GM04503 (cell line): ENCODE results near the gene CAV1.
"Not testable (repeated sequence)": the region's sequence is repeated elsewhere in the genome, so short reads cannot be mapped to it uniquely, and the experiment has no call there.

Source experiments
- DNase-seq: peaks from one replicate; pipeline ENCODE4 v3.0.0-alpha.2; 2012; ENCODE audit warnings: low read depth

Gene CAV1

DNA sequence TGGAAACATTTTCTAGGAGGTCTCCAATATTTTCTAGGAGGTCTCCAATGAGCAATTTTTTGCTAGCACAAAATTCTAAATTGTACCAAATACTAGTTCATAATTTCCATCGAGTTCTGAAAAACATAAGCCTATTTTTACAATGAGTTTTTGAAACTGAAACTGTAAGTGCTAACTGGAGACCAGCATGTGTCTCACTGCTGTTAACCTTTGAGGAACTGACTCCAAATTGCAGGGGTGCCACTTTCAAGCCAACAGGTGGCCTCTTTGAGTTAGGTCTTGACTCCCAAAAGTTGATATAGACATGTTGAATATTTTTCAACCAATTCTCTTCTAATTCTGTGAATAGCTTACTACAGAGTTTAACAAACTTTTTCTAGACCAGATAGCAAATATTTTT, 58.8 kb downstream of the CAV1 start:
- no peak for DNase-seq

DNA sequence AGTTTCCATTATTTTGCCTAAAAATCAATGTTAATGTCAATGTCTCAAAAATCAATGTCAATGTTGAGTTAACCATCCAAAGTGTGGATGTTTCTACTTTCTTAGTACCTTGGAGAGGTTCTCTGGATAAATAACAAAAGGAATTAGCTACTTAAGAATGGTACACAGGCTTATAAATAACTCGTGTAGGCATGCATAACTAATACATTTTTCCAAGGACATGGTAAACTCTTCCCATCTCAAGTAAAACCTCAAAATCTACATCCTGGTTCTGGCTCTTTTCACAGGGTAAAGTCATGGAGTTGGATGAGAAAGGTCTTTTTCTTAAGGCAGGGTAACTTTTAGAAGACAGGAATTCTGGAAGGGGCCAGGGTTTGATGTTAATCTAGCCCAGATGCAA, 59.9 kb downstream of the CAV1 start:
- DNase-seq = no peak

DNA sequence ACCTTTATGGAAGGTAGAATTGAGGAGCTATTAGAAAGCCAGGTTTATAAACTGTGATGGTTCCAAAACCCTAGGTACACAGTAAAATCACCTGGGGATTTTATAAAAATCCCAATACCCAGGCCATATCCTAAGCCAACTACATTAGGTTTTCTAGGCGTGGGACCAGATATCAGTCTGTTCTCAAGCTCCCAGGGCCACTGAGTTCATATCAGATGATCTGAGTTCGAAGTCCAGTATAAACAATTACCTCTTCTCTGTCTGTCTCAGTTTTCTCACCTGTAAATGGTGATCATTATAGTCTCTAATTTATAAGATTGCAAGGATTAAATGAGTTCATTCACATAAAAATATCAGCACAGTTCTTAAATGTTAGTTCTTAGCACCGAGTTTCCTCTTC, 60.6 kb downstream of the CAV1 start:
- DNase-seq = no peak

DNA sequence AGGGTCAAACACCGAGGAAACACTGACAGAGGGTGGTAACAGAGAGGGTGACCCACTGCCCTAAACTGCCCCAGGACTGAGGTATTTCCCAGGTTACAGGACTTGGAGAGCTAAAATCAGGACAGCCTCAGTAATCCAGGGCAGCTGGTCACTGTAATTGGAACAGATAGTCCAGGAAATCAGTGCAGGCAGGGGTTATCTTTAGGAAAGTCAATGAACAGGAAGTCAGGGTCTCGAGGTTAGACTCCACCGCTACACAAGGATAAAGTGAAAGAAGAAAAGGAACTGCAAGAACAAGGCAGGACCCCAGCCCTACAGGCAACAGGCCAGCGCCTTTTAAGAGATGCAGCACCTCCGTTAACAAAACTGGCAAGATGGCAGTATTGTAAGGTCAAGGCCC, 61.1 kb downstream of the CAV1 start:
- DNase-seq = no peak

DNA sequence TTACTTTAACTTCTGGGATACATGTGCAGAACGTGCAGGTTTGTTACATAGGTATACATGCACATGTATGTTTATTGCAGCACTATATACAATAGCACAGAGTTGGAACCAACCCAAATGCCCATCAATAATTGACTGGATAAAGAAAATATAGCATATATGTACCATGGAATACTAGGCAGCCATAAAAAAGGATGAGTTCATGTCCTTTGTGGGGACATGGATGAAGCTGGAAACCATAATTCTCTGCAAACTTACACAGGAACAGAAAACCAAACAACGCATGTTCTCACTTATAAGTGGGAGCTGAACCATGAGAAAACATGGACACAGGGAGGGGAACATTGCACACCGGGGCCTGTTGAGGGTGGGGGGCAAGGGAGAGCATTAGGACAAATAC, 62.4 kb downstream of the CAV1 start:
- DNase-seq = not testable (repeated sequence)

DNA sequence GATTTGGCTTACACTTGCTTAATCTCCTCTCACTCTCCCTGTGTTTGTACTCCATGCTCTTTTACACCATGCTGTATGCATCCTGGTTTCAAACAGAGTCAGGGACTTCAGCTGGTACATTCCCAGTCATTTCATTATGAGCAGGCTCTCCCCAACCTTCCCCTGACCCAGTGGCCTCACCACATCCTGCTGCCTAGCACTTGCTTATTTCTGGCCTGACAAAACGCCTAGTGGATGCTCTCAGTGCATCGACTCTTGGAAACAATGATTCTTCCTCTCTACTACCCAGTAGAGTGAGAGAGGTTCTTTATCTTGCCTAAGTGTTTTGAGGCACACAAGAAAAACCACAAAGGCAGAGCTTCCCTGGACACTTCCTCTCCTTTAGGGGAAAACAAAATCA, 63.4 kb downstream of the CAV1 start:
- DNase-seq = peak; percentile 80

DNA sequence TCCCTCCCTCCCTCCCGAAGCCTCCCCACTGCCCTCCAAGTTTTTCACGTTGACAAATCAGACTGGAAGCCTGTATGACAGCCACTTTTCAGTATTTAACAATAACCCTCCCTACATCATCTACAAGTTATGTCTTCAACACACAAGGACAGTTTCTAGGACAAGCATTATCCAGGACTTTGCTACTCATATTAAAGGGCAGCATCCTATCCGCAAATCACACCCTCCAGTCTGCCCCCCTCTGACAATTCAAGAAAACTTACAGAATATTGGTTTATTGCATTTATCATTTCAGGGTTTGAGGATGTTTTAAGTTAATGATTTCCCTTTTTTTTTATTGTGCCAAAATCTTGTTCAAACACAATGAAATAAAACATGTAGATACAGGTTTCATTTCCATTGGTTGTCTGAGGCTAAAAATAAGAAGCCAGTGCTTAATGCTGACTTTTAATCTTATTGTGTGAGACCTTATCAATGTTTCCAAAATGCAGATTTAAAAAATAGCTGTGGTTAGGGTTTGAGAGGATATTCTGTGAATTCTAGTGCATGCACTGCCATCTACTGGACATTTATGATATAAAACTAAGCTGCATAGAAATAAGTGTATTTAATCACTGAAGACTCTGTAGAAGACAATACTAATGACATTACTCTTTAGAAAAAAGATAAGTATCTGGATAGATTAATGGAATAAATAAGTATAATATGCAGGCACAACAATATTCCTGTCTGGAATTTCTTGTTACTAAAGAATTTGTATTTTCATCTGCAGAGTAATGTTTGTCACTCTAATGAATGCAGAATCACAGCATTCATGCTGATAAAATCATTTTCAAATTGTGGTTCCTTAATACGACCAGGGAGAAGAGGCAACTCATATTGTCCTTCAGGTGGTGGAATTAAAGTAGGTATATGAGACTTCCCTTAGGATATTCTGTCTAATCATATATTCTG, 64.1 kb downstream of the CAV1 start:
- DNase-seq = no peak

DNA sequence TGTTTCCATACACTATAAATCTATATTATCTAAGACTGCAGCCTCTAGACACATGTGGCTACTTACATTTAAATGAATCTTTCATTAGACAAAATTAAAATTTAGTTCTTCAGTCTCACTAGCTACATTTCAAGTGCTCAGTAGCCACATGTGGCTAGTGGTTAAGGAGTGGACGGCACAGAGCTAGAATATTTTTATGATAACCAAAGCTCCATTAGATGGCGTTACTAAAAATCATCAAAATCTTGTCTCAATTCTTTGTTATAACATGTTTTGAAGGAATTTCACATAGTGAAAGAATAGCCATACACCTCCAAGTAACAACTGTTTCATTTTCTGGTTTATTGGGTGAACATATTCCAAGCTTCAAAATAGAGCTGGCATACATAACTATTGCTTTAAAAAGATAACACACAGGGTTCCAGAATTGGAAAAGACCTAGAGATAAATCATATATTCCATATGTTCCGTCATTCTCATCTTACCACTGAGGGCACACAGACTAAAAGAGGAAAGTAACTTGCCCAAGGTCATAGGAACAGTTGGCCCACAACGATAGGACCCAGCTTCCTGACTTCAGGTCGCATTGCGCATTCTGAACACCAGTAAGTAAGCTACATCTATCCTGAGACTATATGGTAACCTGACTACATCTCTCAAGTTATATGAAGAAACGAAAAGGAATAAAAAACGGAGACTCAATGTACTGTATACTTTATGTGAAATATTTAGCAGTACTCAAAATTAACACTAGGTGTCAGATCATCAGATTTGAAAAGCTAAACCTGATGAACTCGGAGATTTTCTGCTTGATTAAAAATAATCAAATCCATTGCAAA, 66.6 kb downstream of the CAV1 start:
- no peak for DNase-seq

DNA sequence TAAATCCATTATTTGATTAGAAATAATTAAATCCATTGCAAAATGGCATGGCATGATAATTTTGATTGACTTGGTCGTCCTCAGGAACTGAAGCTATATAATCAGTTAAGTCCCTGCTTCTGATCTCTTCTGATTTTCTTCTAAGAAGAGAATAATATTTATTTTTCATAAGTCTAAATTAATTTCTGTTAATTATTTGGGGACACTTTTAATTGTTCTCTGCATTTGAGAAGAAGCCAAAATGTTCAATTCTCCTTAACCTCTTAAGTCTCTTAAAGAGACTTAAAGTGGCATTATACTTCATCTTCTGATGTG, 67.2 kb downstream of the CAV1 start:
- no peak for DNase-seq

DNA sequence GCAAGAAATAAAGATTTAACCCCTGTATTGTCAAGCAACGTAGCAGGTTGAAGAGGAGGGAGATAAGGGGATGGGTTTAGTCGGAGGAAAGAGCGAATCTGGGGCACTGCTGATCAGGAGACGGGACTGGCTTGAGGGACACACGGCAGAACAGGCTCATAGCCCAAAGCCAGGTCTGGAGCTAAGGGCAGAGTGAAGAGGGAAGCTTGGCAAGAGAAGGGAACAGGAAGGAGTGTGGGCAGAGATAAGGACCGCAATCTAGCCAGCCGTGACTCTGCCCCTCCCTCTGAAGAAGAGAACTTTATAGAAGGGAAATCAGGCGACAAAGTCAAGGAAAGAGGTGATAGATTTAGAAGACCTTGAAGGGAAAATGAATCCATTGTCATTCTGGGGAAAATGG, 67.6 kb downstream of the CAV1 start:
- DNase-seq = no peak

DNA sequence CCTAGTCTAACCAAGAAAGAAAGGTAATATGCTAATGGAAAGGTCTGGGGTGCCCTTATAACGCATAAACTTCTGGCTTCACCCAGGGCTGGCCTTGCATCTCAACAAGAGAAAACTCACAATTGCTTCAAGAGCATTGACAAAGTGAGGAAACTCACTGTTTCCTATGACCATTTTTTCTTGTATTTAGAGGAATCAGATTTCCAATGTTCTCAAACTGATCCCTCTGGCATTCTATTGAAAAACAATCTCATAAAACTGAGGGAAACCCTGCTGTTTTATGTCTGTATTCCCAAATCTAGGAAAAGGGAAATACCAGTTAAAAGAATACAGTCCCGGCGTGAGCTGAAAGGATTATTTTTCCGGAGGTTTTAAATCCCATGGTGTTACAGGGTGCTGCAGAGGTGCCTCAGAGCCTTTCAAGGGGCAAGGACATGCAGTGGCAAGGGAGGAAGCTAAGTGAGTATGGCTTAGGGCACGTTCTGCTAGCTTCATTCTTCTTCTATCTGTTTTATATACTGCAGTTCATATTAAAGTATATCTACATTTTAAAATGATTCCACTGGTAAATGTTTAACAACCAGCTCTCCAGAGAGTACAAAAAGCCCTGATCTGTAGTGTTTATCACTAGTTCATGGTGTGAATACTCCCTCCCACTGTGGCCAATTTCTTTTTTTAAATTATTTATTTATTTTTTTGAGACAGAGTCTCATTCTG, 68.7 kb downstream of the CAV1 start:
- no peak for DNase-seq

DNA sequence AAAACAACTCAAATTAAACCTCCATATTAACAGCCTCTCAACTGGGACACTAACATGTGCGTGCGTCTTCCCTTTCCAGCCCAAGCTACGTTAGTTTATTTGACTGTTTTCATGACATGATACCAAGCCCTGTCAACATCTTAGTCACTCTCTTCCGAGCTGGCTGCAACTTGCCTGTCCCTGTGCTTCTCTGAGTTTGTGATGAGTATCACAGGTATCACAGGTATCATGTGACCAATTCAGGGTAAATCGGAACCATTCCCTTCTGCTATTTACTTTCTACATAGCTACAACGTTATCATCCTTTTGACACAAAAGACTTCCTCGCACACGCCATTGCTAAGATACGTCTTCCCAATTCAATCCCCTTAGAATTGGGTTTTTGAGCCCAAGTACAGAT, 70.2 kb downstream of the CAV1 start:
- DNase-seq = no peak

DNA sequence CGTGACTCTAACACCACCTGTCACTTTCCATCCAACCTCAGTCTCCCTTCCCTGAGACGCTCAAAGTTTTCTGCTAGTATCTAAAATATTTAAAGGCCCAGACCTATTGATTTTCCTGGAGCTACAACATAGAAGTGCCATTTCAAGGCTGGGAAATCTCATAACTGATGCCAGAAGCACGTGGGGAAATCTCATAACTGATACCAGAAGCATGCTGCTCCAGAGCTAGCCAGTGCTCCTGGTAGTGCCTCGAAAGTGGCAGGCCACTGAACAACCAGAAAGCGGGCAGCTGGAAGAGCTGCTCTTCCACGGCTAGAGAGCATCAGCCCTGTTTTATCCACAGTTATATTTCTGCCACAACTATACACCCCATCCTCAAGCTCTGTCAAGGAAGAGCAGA, 72.5 kb downstream of the CAV1 start:
- no peak for DNase-seq

DNA sequence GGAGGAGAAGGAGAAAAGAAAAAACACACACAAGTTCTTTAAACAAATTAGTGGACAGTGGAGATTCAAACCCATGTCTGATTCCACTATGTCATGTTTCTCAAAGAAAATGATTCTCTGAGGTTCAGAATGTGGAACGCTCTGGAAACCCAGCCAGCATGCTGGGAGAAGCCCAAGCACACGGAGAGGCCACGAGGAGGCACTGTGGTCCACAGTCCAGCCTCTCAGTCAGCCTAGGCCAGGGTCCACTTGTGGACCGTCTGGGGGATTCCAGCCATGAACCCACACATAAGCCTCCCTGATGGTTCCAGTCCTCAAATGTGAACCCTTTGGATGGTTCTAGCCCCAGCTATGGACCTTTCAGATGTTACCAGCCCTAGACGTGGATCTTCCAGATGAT, 73.4 kb downstream of the CAV1 start:
- DNase-seq = no peak

DNA sequence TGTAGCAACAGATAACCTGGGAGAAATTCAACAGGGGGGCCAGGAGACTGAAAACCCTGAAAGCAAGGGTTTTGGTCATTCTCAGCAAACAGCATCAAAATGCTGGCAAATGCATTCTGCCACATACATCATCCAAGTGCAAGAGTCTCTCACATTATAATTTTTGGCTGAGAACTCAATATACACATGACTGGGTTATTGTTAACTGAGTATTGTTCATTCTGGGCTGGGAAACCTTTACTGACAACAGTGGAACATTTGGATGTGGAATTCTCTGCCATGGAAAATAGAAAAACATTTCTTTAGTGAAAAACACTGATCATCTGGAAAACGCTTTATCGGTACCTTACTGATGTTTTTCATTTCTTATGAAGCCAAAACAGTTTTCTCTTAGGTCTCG, 74.0 kb downstream of the CAV1 start:
- DNase-seq = no peak

DNA sequence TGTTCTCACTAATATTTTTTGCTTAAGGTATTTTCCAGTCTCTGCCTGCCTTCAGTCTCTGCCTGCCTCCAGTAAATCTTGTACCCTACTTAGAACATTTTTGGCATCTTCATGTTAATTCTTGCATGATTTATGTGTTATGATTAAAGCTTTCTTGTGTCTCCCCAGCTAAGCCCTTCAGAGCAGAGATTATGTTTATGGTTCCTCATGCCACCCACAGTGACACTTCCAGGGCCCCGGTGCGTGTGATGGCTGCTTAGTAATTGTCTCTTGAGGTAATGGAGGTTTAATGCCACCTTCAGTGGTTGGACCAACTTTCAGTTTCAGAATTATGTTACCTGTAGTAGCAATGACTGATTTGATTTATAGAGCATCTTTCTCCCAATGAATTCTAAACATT, 76.6 kb downstream of the CAV1 start:
- no peak for DNase-seq

DNA sequence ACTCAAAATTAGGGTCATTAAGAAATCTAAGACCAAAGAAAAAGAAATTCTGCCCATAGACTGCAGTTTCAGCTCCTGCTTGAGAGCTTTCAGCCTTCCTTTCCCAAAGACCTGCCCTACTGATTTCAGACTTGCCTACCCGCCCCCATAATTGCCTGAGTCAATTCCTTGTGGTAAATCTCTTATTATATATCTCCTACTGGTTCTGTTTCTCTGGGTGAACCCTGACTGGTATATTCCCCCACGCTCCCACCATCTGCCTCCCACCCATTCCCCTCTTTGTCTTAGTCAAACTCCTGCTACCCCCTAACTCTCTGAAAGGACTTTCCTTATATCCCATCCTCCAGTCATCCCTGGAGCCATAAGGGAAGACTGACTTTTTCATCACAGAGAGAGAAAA, 82.5 kb downstream of the CAV1 start:
- no peak for DNase-seq

DNA sequence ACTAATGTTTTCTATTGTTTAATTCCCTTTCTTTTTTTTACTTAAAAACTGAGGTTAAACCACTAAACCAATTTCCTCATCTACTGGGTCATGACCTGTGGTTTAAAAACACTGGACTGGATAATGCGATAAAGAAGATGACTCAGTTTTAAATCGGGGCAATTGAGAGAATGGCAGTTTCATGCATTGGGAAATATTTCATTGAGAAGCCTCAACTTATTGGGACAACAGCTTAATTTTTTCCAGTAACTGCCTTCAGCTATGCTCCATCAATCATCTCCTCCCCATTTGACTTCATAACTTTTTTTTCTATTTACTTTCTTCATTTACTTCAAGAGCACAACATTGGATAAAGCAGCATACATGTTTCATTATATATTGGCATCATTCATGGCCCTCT, 85.4 kb downstream of the CAV1 start:
- DNase-seq = peak; percentile 28

DNA sequence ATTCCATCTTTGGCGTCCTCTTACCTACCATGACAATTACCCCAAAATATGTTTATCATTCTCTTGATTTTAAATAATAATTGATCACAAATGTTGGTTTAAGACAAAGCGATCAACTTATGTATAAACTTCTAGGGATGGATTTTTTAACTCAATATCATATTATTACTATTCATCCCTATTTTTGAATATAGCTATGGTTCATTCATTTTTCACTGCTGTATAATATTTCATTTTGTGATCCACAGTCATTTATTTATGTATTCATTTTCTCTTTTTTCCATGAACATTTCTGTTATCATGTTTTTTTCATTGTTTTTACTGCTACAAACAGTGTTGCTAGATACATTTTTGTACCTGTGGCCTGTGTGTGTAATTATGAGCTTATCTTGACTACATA, 85.9 kb downstream of the CAV1 start:
- no peak for DNase-seq
